RWPE1 (cell line): Measurements from ENCODE around the gene PTGFRN.

ENCODE experiments used
- CTCF ChIA-PET: fragments of 350-600 bp; sonication (Branson Sonifier 250); formaldehyde crosslinking; extraction: SDS; loops from one replicate; lab custom pipeline; 2021; lab: Yijun Ruan, JAX
- POLR2A ChIA-PET: fragments of 400-600 bp; formaldehyde crosslinking; extraction: SDS; loops from one replicate; lab custom pipeline; 2020; ENCODE audit warnings: antibody characterized with exemption; ENCODE audit not compliant: low non-redundant PET; lab: Yijun Ruan, JAX
- DNase-seq: peaks from one replicate; pipeline ENCODE4 v3.0.0; 2012; ENCODE audit warnings: low spot score
- H3K27ac ChIP-seq: fragments of 450-650 bp; 2 replicates; pipeline ENCODE4 v1.5.1; 2017
- CTCF ChIP-seq: fragments of 450-650 bp; conservative IDR thresholded peaks from 2 replicates; pipeline ENCODE4 v1.5.1; 2017; ENCODE audit warnings: low read depth, mild to moderate bottlenecking

PTGFRN gene

GRCh38 chr1:116951200-116951935 lies 41.7 kb downstream of the PTGFRN start:
- no peak overlapping the region for H3K27ac ChIP-seq
- no peak for TF ChIP-seq CTCF
- no peak for DNase-seq
- ChIA-PET POLR2A (no interaction called here), CTCF (no interaction called here)

- ChIA-PET CTCF (interaction anchor here (0.7 to 1.0 kb wide), 2 partner anchors 20 to 227 kb away, joined by 3 to 4 read pairs; no protein-coding TSS in a partner anchor), POLR2A (no interaction called here)
Measured at GRCh38 chr1:116952738-116953275, 43.1 kb downstream of the PTGFRN start.

GRCh38 chr1:116954440-116954839 lies 44.7 kb downstream of the PTGFRN start:
- no peak for TF ChIP-seq CTCF
- no peak overlapping the region for H3K27ac ChIP-seq
- no peak for DNase-seq
- ChIA-PET POLR2A (no interaction called here), CTCF (interaction anchor here (0.5 kb wide), 1 partner anchor 65 kb away, joined by 4 read pairs; no protein-coding TSS in a partner anchor)

More at GRCh38 chr1:116952738-116953275, 43.1 kb downstream of the PTGFRN start:
- no peak for TF ChIP-seq CTCF
- no peak for DNase-seq
- H3K27ac ChIP-seq: no peak overlapping the region

GRCh38 chr1:116956378-116956777 lies 46.7 kb downstream of the PTGFRN start:
- TF ChIP-seq CTCF: no peak
- POLR2A ChIA-PET: no interaction called here

GRCh38 chr1:116957646-116958045 lies 47.9 kb downstream of the PTGFRN start:
- POLR2A ChIA-PET: no interaction called here
- H3K27ac ChIP-seq: no peak overlapping the region
- TF ChIP-seq CTCF: no peak
- no peak for DNase-seq
- CTCF ChIA-PET: no interaction called here

More at GRCh38 chr1:116956378-116956777, 46.7 kb downstream of the PTGFRN start:
- no peak for DNase-seq
- no peak overlapping the region for H3K27ac ChIP-seq
- CTCF ChIA-PET: no interaction called here

- no peak for TF ChIP-seq CTCF
- CTCF ChIA-PET: no interaction called here
- H3K27ac ChIP-seq: no peak overlapping the region
- POLR2A ChIA-PET: no interaction called here
- DNase-seq: no peak
Measured at GRCh38 chr1:116958110-116958509, 48.4 kb downstream of the PTGFRN start.
